Trophoblast cell (in vitro differentiated cells and primary cell): ENCODE measurements around the gene SLC41A3.

Source experiments
- DNase-seq, 2 donors: peaks; one replicate each; pipeline ENCODE4 v3.0.0-alpha.2; 2016
- H2AFZ ChIP-seq: 2 replicates; pipeline ENCODE4 v1.6.1; 2013; ENCODE audit warnings: low read length, moderate library complexity, mild to moderate bottlenecking; ENCODE audit not compliant: insufficient read depth, poor library complexity
- H2AK5ac ChIP-seq: 2 replicates; pipeline ENCODE4 v1.6.1; 2013; ENCODE audit warnings: mild to moderate bottlenecking, low read length
- H2BK120ac ChIP-seq: 2 replicates; pipeline ENCODE4 v1.6.1; 2013; ENCODE audit warnings: low read length, mild to moderate bottlenecking, moderate library complexity; ENCODE audit not compliant: insufficient read depth, poor library complexity
- H2BK12ac ChIP-seq: 2 replicates; pipeline ENCODE4 v1.6.1; 2013; ENCODE audit warnings: mild to moderate bottlenecking, low read length, moderate library complexity
- H2BK5ac ChIP-seq: 2 replicates; pipeline ENCODE4 v1.6.1; 2013; ENCODE audit warnings: low read length, low read depth, moderate library complexity, mild to moderate bottlenecking; ENCODE audit not compliant: poor library complexity
- H3K14ac ChIP-seq: 2 replicates; pipeline ENCODE4 v1.6.1; 2013; ENCODE audit warnings: mild to moderate bottlenecking, low read length
- H3K18ac ChIP-seq: 2 replicates; pipeline ENCODE4 v1.6.1; 2013; ENCODE audit warnings: mild to moderate bottlenecking, low read length
- H3K23ac ChIP-seq: 2 replicates; pipeline ENCODE4 v1.6.1; 2013; ENCODE audit warnings: low read length
- H3K27ac ChIP-seq: 2 replicates; pipeline ENCODE4 v1.5.1; 2013; ENCODE audit warnings: low read depth, mild to moderate bottlenecking, inconsistent platforms, low read length, moderate library complexity
- H3K27me3 ChIP-seq: 2 replicates; pipeline ENCODE4 v1.6.1; 2013; ENCODE audit warnings: inconsistent platforms, mild to moderate bottlenecking, low read length, moderate library complexity; ENCODE audit not compliant: insufficient read depth
- H3K36me3 ChIP-seq, 2 experiments: 1 replicate in 1 of 2; 2 replicates in 1 of 2; pipeline ENCODE4 v1.6.1; 2013; ENCODE audit warnings: low read length in 2 of 2, mild to moderate bottlenecking in 2 of 2, moderate library complexity in 1 of 2; ENCODE audit not compliant: insufficient read depth in 2 of 2, control insufficient read depth in 1 of 2
- H3K4ac ChIP-seq: 2 replicates; pipeline ENCODE4 v1.6.1; 2013; ENCODE audit warnings: low read depth, mild to moderate bottlenecking, low read length, moderate library complexity
- H3K4me1 ChIP-seq, 2 experiments: 1 replicate in 1 of 2; 2 replicates in 1 of 2; pipeline ENCODE4 v1.6.1; 2013; ENCODE audit warnings: low read length in 2 of 2, mild to moderate bottlenecking in 2 of 2, moderate library complexity in 1 of 2; ENCODE audit not compliant: insufficient read depth in 2 of 2, control insufficient read depth in 1 of 2
- H3K4me2 ChIP-seq: 2 replicates; pipeline ENCODE4 v1.6.1; 2013; ENCODE audit warnings: inconsistent platforms, mild to moderate bottlenecking, low read length, moderate library complexity
- H3K4me3 ChIP-seq: 2 replicates; pipeline ENCODE4 v1.5.1; 2013; ENCODE audit warnings: mild to moderate bottlenecking, low read depth, low read length, inconsistent platforms
- H3K79me1 ChIP-seq: one replicate; pipeline ENCODE4 v1.6.1; 2013; ENCODE audit warnings: low read length
- H3K79me2 ChIP-seq: 2 replicates; pipeline ENCODE4 v1.6.1; 2013; ENCODE audit warnings: low read length, mild to moderate bottlenecking; ENCODE audit not compliant: control insufficient read depth, insufficient read depth, poor library complexity
- H3K9ac ChIP-seq: 2 replicates; pipeline ENCODE4 v1.6.1; 2013; ENCODE audit warnings: mild to moderate bottlenecking, low read length
- H3K9me3 ChIP-seq: 2 replicates; pipeline ENCODE4 v1.6.1; 2013; ENCODE audit warnings: low read depth, mild to moderate bottlenecking, control low read depth, inconsistent platforms, low read length; ENCODE audit not compliant: insufficient read depth
- H4K12ac ChIP-seq: 2 replicates; pipeline ENCODE4 v1.6.1; 2013; ENCODE audit warnings: low read depth, mild to moderate bottlenecking, low read length, moderate library complexity
- H4K8ac ChIP-seq: 2 replicates; pipeline ENCODE4 v1.6.1; 2013; ENCODE audit warnings: low read depth, mild to moderate bottlenecking, low read length, moderate library complexity
- H4K91ac ChIP-seq: one replicate; pipeline ENCODE4 v1.6.1; 2013; ENCODE audit warnings: low read depth, mild to moderate bottlenecking, low read length, moderate library complexity
- WGBS: extraction: QIAGEN DNeasy Blood & Tissue Kit; methylation state at CpG from one replicate; pipeline ENCODE4 v1.1.7; 2013; ENCODE audit warnings: missing lambda C conversion rate; ENCODE audit not compliant: insufficient read length, insufficient coverage; ENCODE audit errors: extremely low coverage; 5-methylcytosine and 5-hydroxymethylcytosine counted together

Gene SLC41A3

DNA sequence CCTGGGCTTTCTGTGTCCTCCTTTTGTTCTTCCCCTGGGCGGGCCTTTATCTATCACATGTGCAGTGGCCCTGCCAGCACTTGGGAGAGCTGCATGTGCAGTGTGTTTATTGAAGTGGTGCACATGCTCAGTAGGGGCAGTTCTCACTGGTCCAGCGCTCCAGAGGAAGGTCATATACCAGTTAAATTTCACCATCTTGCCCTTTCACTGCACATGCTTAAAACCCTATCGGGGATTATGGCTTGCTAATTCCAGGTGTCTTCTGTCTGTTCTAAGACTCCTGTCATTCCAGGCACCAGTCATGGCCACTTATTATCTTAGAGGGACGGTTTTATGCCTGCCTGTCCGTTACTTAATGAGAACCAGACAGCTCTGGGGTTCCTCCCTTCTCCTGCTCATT, 62.7 kb downstream of the SLC41A3 start:
- Histone ChIP-seq H3K18ac (no peak overlapping the region), H4K12ac (no peak overlapping the region), H2BK12ac (no peak overlapping the region), H3K27me3 (no peaks in the 10 kb centered on the region), H2AFZ (no peak overlapping the region), H2AK5ac (no peak overlapping the region), H3K36me3 (peaks cover 0 to 13% of the 10 kb centered on the region in 2 experiments), H3K4me2 (no peak overlapping the region), H3K14ac (no peak overlapping the region), H3K27ac (no peak overlapping the region), H4K8ac (no peak overlapping the region), H3K9me3 (peaks cover 3% of the 10 kb centered on the region), H3K4me3 (no peak overlapping the region), H2BK120ac (no peak overlapping the region), H3K23ac (no peak overlapping the region), H3K79me2 (no peaks in the 10 kb centered on the region), H3K4ac (no peak overlapping the region), H3K9ac (no peak overlapping the region), H3K79me1 (no peaks in the 10 kb centered on the region), H4K91ac (no peak overlapping the region), H3K4me1 (no peaks in the 10 kb centered on the region), H2BK5ac (no peak overlapping the region)
- no CpG with 5 or more reads among the region's 5 CpGs for WGBS
- no peak for DNase-seq

DNA sequence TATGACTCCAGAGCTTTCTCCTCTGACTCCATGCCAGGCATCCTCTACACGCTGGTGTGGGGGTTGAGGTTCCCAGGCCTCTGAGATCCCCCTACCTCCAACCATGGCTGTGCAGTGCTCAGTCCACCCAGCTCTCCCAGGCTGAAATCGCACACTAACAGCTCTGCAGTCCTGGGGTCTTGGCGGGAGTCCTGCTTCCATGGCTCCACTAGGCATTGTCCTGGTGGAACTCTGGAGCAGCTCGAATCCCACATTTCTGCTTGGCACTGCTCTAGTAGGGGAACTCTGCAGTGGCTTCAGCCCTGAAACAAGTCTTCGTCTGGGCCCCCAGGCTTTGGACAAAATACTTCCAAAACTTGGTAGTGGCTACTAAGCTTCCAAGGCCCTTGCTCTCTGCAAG, 64.2 kb downstream of the SLC41A3 start:
- Histone ChIP-seq H3K9me3 (peaks cover 3% of the 10 kb centered on the region), H4K8ac (no peak overlapping the region), H3K14ac (no peak overlapping the region), H3K9ac (no peak overlapping the region), H3K27ac (no peak overlapping the region), H2AK5ac (no peak overlapping the region), H3K23ac (no peak overlapping the region), H3K79me2 (no peaks in the 10 kb centered on the region), H3K27me3 (no peaks in the 10 kb centered on the region), H3K4me2 (no peak overlapping the region), H3K18ac (no peak overlapping the region), H3K79me1 (no peaks in the 10 kb centered on the region), H3K36me3 (peaks cover 0 to 7% of the 10 kb centered on the region in 2 experiments), H2BK12ac (no peak overlapping the region), H2BK5ac (no peak overlapping the region), H3K4ac (no peak overlapping the region), H3K4me1 (no peaks in the 10 kb centered on the region), H4K91ac (no peak overlapping the region), H3K4me3 (no peak overlapping the region), H2AFZ (no peak overlapping the region), H2BK120ac (no peak overlapping the region), H4K12ac (no peak overlapping the region)
- no peak for DNase-seq
- WGBS = no CpG with 5 or more reads among the region's 5 CpGs

GRCh38 chr3:126018995-126019394, 64.9 kb downstream of the SLC41A3 start:
- H3K23ac ChIP-seq = no peak overlapping the region
- no peak overlapping the region for H3K4me2 ChIP-seq
- no peak overlapping the region for H2AK5ac ChIP-seq
- no peak for DNase-seq
- H2BK5ac ChIP-seq = no peak overlapping the region
- WGBS = no CpG with 5 or more reads among the region's 7 CpGs
- peaks cover 0 to 4% of the 10 kb centered on the region in 2 experiments for H3K36me3 ChIP-seq
- no peak overlapping the region for H4K91ac ChIP-seq
- H3K79me1 ChIP-seq = no peaks in the 10 kb centered on the region
- H3K14ac ChIP-seq = no peak overlapping the region
- H2BK12ac ChIP-seq = no peak overlapping the region
- H3K79me2 ChIP-seq = no peaks in the 10 kb centered on the region
- no peaks in the 10 kb centered on the region for H3K4me1 ChIP-seq
- no peak overlapping the region for H2BK120ac ChIP-seq
- no peak overlapping the region for H4K8ac ChIP-seq
- H3K9ac ChIP-seq = no peak overlapping the region
- H3K4ac ChIP-seq = no peak overlapping the region
- H4K12ac ChIP-seq = no peak overlapping the region
- H2AFZ ChIP-seq = no peak overlapping the region
- no peak overlapping the region for H3K27ac ChIP-seq
- H3K9me3 ChIP-seq = peaks cover 3% of the 10 kb centered on the region
- H3K27me3 ChIP-seq = no peaks in the 10 kb centered on the region
- H3K4me3 ChIP-seq = no peak overlapping the region
- H3K18ac ChIP-seq = no peak overlapping the region

- H2AFZ ChIP-seq = no peak overlapping the region
- DNase-seq = no peak
- no peak overlapping the region for H4K8ac ChIP-seq
- H4K12ac ChIP-seq = no peak overlapping the region
- H2BK5ac ChIP-seq = no peak overlapping the region
- H3K4me3 ChIP-seq = no peak overlapping the region
- peaks cover 3% of the 10 kb centered on the region for H3K9me3 ChIP-seq
- H3K18ac ChIP-seq = no peak overlapping the region
- WGBS = no CpG with 5 or more reads among the region's 1 CpG
- H4K91ac ChIP-seq = no peak overlapping the region
- no peak overlapping the region for H2BK12ac ChIP-seq
- no peaks in the 10 kb centered on the region for H3K79me2 ChIP-seq
- no peak overlapping the region for H3K4ac ChIP-seq
- H3K9ac ChIP-seq = no peak overlapping the region
- H2BK120ac ChIP-seq = no peak overlapping the region
- H3K27me3 ChIP-seq = no peaks in the 10 kb centered on the region
- H3K36me3 ChIP-seq = peaks cover 0 to 4% of the 10 kb centered on the region in 2 experiments
- no peaks in the 10 kb centered on the region for H3K4me1 ChIP-seq
- H2AK5ac ChIP-seq = no peak overlapping the region
- H3K14ac ChIP-seq = no peak overlapping the region
- no peaks in the 10 kb centered on the region for H3K79me1 ChIP-seq
- no peak overlapping the region for H3K27ac ChIP-seq
- no peak overlapping the region for H3K4me2 ChIP-seq
- H3K23ac ChIP-seq = no peak overlapping the region
Observed at GRCh38 chr3:126018545-126018944, 65.4 kb downstream of the SLC41A3 start.
